ENCODE measurements around the gene SP1.

DNA sequence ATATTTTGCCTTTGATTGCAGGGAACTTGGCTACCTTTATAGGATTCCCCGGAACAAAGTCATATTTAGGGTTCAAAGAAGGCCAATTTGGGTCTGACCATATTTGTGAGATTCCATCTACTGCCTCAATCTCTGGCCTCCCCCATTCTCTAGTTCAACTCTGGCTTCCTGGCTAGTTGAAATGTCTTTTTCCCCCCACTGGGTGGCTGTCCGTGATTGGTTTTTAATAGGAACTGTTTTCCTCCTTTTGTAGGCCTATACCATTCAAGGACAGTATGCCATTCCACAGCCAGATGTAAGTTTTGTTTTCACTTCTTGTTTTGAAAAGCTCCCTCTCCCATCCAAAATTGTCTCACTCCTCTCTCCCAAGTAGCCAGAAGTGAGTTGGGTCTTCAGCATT, 85.7 kb downstream of the SP1 start:
- TF ChIP-seq, protein P1, sequence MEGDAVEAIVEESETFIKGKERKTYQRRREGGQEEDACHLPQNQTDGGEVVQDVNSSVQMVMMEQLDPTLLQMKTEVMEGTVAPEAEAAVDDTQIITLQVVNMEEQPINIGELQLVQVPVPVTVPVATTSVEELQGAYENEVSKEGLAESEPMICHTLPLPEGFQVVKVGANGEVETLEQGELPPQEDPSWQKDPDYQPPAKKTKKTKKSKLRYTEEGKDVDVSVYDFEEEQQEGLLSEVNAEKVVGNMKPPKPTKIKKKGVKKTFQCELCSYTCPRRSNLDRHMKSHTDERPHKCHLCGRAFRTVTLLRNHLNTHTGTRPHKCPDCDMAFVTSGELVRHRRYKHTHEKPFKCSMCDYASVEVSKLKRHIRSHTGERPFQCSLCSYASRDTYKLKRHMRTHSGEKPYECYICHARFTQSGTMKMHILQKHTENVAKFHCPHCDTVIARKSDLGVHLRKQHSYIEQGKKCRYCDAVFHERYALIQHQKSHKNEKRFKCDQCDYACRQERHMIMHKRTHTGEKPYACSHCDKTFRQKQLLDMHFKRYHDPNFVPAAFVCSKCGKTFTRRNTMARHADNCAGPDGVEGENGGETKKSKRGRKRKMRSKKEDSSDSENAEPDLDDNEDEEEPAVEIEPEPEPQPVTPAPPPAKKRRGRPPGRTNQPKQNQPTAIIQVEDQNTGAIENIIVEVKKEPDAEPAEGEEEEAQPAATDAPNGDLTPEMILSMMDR (IDR thresholded peaks at IDR 0.05 in 2 of 3, conservative IDR thresholded peaks at IDR 0.05 in 1 of 3; ENCODE audit: borderline replicate concordance in 1 of 3, insufficient read depth in 1 of 3, low read depth in 2 of 3, low read length in 2 of 3) = no peak
- TF ChIP-seq RAD21 (IDR thresholded peaks at IDR 0.05; ENCODE audit: low read depth) (no peak), JUND (IDR thresholded peaks at IDR 0.05) (no peak), POLR2AphosphoS5 (IDR thresholded peaks at IDR 0.05; ENCODE audit: low read depth, low read length) (no peak)
